Measurements from ENCODE around the gene ERAL1. TPM values are rescaled to one million over a fixed set of nuclear protein-coding genes. Genes with fewer than 3 reads are reported as not detected.

ERAL1 gene
- total and polyA plus RNA-seq, 2 of the 8 experiments (the other 6 are each of a cell fraction or from before 2014, with no cell fraction given), result 67.8 to 122 TPM

DNA sequence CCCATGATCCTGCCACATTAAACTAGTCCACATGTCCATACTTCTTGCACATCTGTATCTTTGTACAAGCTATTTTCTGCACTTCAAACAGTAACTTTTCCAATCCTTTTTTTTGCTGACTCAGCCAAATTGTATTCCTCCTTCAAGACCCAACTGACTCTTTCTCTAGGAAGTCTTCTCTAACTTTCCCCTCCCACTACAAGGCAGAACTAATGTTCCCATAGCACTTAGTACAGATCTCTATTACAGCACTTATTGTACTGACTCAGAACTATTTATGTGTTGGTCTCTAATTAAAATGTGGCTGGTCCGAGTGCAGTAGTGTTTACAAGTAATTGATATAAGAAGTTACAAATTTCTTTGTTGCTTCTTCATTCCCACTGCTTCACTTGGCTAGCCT, 20.4 kb upstream of the ERAL1 start:
- Histone ChIP-seq H3K27me3 (replicated peaks in 1 of 4; ENCODE audit: control insufficient read depth in 3 of 4, extremely low read depth in 1 of 4, insufficient read depth in 3 of 4, low read length in 3 of 4) (no peaks in the 10 kb centered on the region), H3K79me1 (ENCODE audit: low read depth, low read length) (no peaks in the 10 kb centered on the region; the same call in 1 of the 2 replicates), H3K36me3 (ENCODE audit: control insufficient read depth in 2 of 4, insufficient read depth in 4 of 4, low read length in 3 of 4) (peaks cover 0 to 7% (median 0%) of the 10 kb centered on the region in 4 experiments; a peak in 1 of 8 replicates), H4K5ac (ENCODE audit: insufficient read length, low read depth, low read length) (no peak overlapping the region), H3K79me2 (ENCODE audit: control insufficient read depth in 1 of 2, insufficient read depth in 2 of 2, low read length in 2 of 2) (peaks cover 3 to 69% of the 10 kb centered on the region in 2 experiments; a peak in 3 of 4 replicates), H2BK15ac (ENCODE audit: low read length) (no peak overlapping the region), H2AFZ (ENCODE audit: low read length) (no peak overlapping the region), H2BK20ac (ENCODE audit: low read length) (no peak overlapping the region), H2BK12ac (ENCODE audit: low read depth, low read length) (no peak overlapping the region), H4K91ac (replicated peaks; ENCODE audit: insufficient read length, low read length) (no peak overlapping the region), H3K27ac (ENCODE audit: low read depth, low read length) (no peak overlapping the region), H3K4ac (replicated peaks; ENCODE audit: insufficient read length, low read depth, low read length) (no peak overlapping the region), H2AK5ac (ENCODE audit: low read depth, low read length) (no peak overlapping the region), H4K20me1 (replicated peaks in 1 of 2; ENCODE audit: control insufficient read depth in 1 of 2, insufficient read depth in 2 of 2, low read length in 2 of 2) (peaks cover 0 to 2% of the 10 kb centered on the region in 2 experiments), H3K56ac (replicated peaks; ENCODE audit: insufficient read length, low read depth, low read length) (no peak overlapping the region), H3K4me3 (ENCODE audit: extremely low read depth in 1 of 4, insufficient read depth in 2 of 4, low read depth in 3 of 4, low read length in 4 of 4) (no peak overlapping the region), H3K9ac (replicated peaks in 1 of 4; ENCODE audit: extremely low read depth in 1 of 4, low read depth in 3 of 4, low read length in 3 of 4) (no peak overlapping the region), H3K4me2 (ENCODE audit: insufficient read depth in 1 of 2, low read depth in 2 of 2, low read length in 2 of 2) (no peak overlapping the region), H3K4me1 (replicated peaks in 1 of 4; ENCODE audit: control insufficient read depth in 3 of 4, insufficient read depth in 4 of 4, low read length in 3 of 4) (no peaks in the 10 kb centered on the region), H3K18ac (ENCODE audit: extremely low read depth, low read length) (no peak overlapping the region), H3K23me2 (ENCODE audit: low read depth, low read length) (no peaks in the 10 kb centered on the region), H2BK120ac (replicated peaks; ENCODE audit: low read depth, low read length) (no peak overlapping the region), H3K23ac (ENCODE audit: insufficient read length) (no peak overlapping the region), H2BK5ac (ENCODE audit: low read depth, low read length) (no peak overlapping the region), H3K14ac (ENCODE audit: insufficient read length) (no peak overlapping the region), H4K8ac (ENCODE audit: extremely low read depth, insufficient read depth, low read length) (no peak overlapping the region), H3K9me3 (ENCODE audit: insufficient read depth in 2 of 2, low read depth in 1 of 2, low read length in 1 of 2) (no peaks in the 10 kb centered on the region)
- ChIA-PET POLR2A (ENCODE audit: partially characterized antibody) (interaction anchor here (1.5 to 3.3 kb wide), 3 partner anchors 9 to 38 kb away, joined by 4 to 11 read pairs (median 4); no protein-coding TSS in a partner anchor), CTCF (ENCODE audit: partially characterized antibody) (interaction anchor here (1.2 to 2.8 kb wide), 3 partner anchors 10 to 45 kb away, joined by 3 to 11 read pairs (median 4); no protein-coding TSS in a partner anchor)
- DNase-seq (ENCODE audit: low read depth in 1 of 2, low spot score in 2 of 2) (no peak), FAIRE-seq (no peak)
- 88% methylated on average over 1 of the region's 1 CpG; no CpG with 5 or more reads in 1 of the 2 experiments for WGBS, 2 experiments (ENCODE audit: extremely low coverage in 1 of 2, insufficient coverage in 1 of 2, insufficient read length in 1 of 2, insufficient replicate concordance in 2 of 2, low coverage in 1 of 2, low lambda C conversion rate in 2 of 2, missing lambda C conversion rate in 1 of 2)

Data from H1 (cell line).